CD4-positive, alpha-beta T cell treated with Interleukin-6 at 100 ng/mL for 8 hours (primary cell): ENCODE measurements around the gene IFI6.
"Not testable (repeated sequence)": the region's sequence is repeated elsewhere in the genome, so short reads cannot be mapped to it uniquely, and the experiment has no call there.

Experiments used
- DNase-seq: peaks from one replicate; pipeline ENCODE4 v3.0.0-alpha.2; 2020; ENCODE audit warnings: mixed read lengths, low spot score

The IFI6 gene

DNA sequence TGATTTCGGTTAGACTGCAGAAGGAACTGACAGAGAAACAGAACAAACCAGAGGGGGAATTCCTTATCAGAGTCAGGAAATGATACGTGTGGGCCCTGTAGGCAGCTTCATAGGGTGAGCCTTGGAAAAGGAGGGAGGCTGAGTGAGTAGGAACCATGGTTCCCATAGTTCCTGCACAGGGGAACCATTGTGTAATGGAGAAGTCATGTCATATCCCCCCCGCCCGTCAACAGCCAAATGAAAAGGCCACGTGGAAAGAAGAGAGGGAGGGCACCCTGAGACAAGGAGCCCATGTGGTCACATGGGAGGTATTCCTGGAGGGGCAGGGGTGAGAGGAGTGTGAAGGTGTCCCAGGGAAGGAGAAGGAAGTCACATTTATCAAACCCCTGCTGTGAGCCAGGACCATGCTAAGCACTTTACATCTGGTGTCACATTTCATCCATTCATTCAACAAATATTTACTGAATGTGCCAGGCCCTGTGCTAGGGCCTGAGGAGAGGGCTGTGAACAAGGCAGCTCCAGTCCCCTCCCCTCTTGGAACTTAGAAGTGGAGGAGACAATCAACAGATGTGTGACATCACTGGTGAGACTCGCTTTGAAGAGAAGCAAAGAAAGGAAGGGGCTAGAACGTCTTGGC lies 21.3 kb downstream of the IFI6 start:
- no peak for DNase-seq

GRCh38 chr1:27650171-27650538 lies 21.8 kb downstream of the IFI6 start:
- DNase-seq, result no peak

GRCh38 chr1:27649306-27649635 lies 22.7 kb downstream of the IFI6 start:
- no peak for DNase-seq

DNA sequence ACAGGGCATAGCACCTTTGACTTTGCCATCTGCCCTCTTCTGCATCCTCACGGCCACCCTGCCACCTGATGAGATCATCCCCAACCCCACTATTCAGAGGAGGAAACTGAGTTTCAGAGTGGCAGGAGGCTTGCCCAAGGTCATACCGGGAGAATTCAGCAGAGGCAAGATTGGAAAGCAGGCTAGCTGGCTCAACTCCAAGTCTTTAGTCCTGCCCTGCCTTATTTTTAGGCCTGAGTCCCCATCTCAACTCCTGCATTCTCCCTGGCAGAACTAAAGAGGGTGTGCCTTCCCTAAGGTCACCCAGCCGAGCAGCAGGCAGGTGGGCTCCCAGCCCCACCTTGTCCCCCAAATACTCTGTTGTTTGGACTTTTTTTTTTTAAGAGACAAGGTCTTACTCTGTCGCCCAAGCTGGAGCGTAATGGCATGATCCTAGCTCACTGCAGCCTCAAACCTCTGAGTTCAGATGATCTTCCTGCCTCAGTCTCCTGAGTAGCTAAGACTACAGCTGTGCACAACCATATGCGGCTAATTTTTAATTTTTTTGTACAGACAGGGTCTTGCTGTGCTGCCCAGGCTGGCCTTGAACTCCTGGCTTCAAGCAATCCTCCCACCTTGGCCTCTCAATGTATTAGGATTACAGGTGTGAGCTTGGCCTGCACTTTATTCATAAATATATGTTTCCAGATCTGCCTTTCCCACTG lies 23.2 kb downstream of the IFI6 start:
- no peak for DNase-seq

GRCh38 chr1:27647328-27647727 lies 24.7 kb downstream of the IFI6 start:
- DNase-seq, result no peak

DNA sequence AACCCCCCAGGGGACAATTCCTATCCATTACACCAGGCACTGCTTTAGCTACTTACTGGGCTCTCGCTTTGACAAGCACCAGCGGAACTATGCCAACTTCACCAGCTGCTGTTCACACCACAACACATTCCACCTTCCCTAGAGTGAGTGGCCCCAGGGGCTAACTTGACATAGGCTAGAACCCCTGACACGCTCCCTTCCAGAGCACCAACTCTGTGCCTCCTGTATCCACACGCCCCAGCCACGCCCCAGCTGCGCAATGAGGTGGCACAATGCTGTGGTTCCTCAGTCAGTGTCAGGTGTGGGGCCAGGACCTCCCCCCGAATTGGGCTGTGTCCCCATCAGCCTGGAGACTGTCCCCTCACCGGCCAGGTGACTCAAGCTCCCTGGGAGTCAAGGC lies 25.3 kb downstream of the IFI6 start:
- DNase-seq, result no peak

DNA sequence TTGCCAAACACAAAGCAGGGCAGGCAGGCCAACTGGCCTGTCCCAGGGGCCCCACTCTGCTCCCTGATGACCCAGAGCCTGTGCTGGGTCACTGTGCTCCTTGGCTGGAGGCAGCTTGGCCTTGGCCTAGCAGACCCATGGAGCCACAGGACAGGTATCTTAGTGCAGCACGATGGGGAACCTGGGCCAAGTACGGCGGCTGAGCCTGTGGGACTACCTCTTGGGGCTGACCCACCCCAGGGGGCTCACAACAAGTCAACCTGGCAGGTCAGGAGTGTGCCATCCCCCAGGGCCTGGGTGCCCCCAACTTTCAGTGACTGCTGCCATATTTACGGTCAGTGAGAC lies 26.9 kb downstream of the IFI6 start:
- no peak for DNase-seq

GRCh38 chr1:27644369-27645070 lies 27.5 kb downstream of the IFI6 start:
- DNase-seq, result no peak

DNA sequence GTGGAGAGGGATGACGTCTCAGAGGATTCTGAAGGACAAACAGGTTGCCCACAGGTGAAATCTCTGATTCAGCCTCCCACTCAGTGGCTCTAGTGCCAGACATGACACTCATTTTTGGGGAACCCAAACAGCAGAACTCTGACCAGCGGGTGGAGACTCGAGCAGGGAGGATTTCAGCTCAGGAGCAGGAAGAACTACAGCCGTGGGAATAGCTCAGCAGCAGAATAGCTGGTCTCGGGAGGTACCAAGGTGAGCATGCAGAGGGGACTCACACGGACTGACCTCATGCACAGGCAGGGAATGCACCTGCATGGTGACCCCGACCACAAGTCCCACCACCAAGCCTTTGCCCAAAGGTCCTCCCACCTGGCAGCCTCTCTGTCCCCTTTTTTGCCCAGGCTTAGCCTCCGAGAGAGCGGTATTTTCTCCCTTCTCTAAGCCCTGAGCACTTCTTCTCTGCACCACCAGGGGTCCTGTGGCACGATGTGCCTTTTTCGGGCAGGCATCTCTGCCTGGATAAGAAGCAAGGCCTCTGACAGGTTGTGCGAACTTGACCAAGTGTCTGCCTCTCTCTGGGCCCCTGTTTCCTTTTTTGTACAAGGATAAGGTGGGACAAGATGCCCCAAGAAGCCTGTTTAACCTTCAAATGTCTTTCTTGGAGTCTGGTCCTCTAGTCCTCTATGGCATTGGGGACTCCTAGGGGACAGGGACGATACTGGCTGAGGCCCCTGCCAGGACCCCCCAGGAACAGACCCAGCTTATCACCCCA lies 28.2 kb downstream of the IFI6 start:
- peak; percentile 73 for DNase-seq

GRCh38 chr1:27640514-27640913 lies 31.5 kb downstream of the IFI6 start:
- not testable (repeated sequence) for DNase-seq

- no peak for DNase-seq
Measured at GRCh38 chr1:27638805-27639204, 33.2 kb downstream of the IFI6 start.

- no peak for DNase-seq
Measured at GRCh38 chr1:27638047-27638734, 33.8 kb downstream of the IFI6 start.

GRCh38 chr1:27635396-27636142 lies 36.4 kb downstream of the IFI6 start:
- DNase-seq, result no peak

- no peak for DNase-seq
Measured at GRCh38 chr1:27634985-27635367, 37.0 kb downstream of the IFI6 start, which contains the start of gene FGR. Gene FGR, minus strand, starts transcription at chr1:27635185. Its CDS starts 11,269 bp downstream, at chr1:27623916.

DNA sequence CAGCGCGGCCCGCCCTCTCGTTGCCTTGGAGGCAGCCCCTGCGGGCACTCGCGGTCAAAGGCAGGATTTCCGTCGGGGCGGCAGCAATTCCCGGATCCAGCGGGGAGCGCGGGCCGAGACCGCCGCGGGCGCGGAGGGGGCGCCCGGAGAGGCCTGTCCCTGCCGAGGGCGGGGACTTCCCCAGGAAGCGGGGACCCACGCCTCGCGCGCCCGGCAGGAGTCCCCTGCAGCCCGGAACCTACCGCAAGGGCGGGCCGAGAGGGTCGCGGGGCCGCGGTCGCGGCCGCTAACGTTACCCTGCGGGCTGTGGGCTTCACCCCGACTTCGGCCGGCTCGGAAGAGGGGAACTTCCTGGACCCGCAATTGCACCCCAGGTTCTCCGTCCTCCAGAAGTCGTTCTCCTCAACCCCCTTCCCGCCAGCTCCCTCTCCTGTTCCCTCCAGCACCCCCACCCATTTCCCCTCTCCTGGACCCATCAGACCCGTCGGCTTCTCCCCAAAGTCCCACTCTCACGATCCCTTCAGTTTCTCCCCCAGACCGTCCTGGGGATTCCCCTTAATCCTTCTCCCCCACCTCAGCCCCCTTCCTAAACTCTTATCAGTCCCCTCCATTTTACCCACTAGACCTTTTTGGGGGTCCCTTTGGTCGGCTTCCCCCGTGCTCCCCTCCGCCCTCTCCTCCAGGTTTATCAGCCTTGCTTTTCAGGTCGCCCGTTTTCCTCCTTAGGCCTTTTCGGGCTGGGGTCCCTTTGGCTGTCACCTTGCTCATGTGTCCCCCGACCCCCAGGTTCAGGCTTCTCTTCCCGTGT lies 37.6 kb downstream of the IFI6 start:
- peak; percentile 39 for DNase-seq

DNA sequence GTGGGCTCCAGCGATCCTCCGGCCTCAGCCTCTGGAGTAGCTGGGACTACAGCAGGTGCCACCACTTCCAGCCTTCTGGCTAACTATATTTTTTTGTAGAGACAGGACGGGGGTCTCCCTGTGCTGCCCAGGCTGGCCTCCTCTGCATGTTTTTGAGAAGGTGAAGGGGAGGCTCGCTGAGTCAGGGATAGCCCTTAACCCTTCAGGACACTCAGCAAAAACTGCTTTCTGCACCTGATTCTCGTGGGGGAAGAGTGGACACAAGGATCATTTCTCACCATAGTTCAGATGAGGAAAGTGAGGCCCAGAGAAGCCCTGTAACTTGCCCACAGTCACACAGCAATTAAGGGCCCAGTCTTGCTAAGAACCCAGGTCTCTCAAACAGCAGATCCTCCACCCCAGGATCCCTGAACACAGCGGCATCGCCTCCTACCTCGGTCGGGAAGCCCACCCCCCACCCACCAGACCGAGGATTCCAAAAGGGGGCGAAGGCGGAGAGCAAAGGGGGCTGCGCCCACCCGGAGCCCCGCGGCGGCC lies 38.3 kb downstream of the IFI6 start:
- DNase-seq, result no peak

GRCh38 chr1:27633298-27633610 lies 38.7 kb downstream of the IFI6 start:
- no peak for DNase-seq

DNA sequence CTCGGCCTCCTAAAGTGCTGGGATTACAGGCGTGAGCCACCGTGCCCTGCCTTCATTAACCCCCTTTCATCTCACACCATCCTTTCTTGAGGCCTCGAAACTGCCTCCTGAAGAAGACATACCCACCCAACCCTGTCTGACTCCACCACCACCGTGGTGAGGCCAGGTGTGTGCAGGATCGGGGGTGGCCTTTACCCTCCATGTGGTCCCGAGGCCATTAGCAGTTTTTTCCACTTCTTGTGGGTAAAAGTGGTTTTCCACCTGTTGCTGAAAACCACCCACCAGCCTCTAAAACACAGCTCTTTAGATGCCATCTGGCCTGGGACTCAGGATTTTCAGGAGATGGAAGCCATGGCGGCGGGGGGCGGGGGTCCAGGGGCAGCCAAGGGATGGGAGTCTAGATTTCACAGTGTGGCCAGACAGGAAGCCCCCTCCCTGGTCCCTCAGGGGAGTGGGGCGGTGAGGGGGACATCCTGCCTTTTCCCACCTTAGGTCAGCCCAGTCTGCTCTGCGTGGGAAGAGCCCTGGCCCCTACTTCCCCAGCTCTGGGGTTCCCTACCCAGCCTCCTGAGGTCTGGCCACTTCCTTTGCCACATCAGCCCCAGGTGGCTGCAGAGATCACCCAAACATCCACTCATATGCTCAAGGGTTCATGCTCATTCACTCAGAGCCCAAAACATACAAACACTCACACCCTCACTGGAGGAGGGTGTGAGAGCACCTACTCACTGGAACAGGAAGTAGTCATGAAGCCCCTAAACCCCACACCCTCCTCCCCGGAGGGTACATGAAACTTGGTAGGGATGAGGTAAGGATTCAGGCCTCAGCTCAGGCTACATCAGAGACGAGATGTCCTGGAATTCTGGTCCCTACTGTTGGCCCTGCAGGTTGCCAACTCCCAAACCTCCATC lies 39.4 kb downstream of the IFI6 start:
- peak; percentile 29 for DNase-seq

GRCh38 chr1:27630859-27631491 lies 41.0 kb downstream of the IFI6 start:
- no peak for DNase-seq
